ENCODE data around the gene IFT20.

DNA sequence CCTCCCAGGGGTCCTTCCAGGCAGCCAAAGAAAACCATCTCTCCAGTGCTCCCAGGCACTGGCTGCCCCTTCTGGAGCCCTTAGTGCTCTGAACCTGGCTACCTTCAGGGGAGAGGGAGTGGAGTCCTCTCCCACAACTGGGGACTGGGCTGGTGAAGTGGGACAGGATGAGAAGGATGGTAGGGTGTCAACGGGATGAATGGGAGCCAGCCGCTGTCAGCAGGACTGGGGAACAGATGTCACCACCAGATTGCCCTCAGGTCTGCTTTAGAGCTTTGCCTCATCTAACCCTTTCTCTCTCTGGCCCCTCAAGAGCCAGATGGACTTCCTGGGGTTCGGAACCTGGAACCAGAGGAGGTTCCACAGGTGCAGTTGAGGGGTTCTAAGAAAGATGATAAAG, 30.2 kb upstream of the IFT20 start:
- TF ChIP-seq, protein P1, sequence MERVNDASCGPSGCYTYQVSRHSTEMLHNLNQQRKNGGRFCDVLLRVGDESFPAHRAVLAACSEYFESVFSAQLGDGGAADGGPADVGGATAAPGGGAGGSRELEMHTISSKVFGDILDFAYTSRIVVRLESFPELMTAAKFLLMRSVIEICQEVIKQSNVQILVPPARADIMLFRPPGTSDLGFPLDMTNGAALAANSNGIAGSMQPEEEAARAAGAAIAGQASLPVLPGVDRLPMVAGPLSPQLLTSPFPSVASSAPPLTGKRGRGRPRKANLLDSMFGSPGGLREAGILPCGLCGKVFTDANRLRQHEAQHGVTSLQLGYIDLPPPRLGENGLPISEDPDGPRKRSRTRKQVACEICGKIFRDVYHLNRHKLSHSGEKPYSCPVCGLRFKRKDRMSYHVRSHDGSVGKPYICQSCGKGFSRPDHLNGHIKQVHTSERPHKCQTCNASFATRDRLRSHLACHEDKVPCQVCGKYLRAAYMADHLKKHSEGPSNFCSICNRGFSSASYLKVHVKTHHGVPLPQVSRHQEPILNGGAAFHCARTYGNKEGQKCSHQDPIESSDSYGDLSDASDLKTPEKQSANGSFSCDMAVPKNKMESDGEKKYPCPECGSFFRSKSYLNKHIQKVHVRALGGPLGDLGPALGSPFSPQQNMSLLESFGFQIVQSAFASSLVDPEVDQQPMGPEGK (CRISPR knock-in tag; IDR thresholded peaks at IDR 0.05; ENCODE audit: borderline replicate concordance) = no peak
- TF ChIP-seq, protein P2, sequence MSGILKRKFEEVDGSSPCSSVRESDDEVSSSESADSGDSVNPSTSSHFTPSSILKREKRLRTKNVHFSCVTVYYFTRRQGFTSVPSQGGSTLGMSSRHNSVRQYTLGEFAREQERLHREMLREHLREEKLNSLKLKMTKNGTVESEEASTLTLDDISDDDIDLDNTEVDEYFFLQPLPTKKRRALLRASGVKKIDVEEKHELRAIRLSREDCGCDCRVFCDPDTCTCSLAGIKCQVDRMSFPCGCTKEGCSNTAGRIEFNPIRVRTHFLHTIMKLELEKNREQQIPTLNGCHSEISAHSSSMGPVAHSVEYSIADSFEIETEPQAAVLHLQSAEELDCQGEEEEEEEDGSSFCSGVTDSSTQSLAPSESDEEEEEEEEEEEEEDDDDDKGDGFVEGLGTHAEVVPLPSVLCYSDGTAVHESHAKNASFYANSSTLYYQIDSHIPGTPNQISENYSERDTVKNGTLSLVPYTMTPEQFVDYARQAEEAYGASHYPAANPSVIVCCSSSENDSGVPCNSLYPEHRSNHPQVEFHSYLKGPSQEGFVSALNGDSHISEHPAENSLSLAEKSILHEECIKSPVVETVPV (CRISPR knock-in tag; IDR thresholded peaks at IDR 0.05) = no peak
- TF ChIP-seq PPARA (CRISPR knock-in tag; IDR thresholded peaks at IDR 0.05; ENCODE audit: borderline replicate concordance) (no peak), TOX (CRISPR knock-in tag; IDR thresholded peaks at IDR 0.05; ENCODE audit: borderline replicate concordance) (no peak), ESRRG (CRISPR knock-in tag; IDR thresholded peaks at IDR 0.05) (no peak), CREB5 (CRISPR knock-in tag; IDR thresholded peaks at IDR 0.05; ENCODE audit: low read depth) (no peak), ZFP3 (CRISPR knock-in tag; IDR thresholded peaks at IDR 0.05) (no peak), TSHZ2 (CRISPR knock-in tag; IDR thresholded peaks at IDR 0.05) (no peak), RARB (CRISPR knock-in tag; IDR thresholded peaks at IDR 0.05) (no peak), ZNF8 (CRISPR knock-in tag; IDR thresholded peaks at IDR 0.05) (no peak), ZNF565 (CRISPR knock-in tag; conservative IDR thresholded peaks at IDR 0.05; ENCODE audit: low read depth) (no peak), ZNF70 (CRISPR knock-in tag; IDR thresholded peaks at IDR 0.05) (no peak)
- TF ChIP-seq, protein P3, sequence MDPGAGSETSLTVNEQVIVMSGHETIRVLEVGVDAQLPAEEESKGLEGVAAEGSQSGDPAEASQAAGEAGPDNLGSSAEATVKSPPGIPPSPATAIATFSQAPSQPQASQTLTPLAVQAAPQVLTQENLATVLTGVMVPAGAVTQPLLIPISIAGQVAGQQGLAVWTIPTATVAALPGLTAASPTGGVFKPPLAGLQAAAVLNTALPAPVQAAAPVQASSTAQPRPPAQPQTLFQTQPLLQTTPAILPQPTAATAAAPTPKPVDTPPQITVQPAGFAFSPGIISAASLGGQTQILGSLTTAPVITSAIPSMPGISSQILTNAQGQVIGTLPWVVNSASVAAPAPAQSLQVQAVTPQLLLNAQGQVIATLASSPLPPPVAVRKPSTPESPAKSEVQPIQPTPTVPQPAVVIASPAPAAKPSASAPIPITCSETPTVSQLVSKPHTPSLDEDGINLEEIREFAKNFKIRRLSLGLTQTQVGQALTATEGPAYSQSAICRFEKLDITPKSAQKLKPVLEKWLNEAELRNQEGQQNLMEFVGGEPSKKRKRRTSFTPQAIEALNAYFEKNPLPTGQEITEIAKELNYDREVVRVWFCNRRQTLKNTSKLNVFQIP (CRISPR knock-in tag; IDR thresholded peaks at IDR 0.05; ENCODE audit: borderline replicate concordance, low read depth) = no peak

Data from SK-N-SH treated with all-trans-retinoic acid at 6 μM for 48 hours (cell line).